HL-60/S4 (cell line): ENCODE measurements around the gene CTSE.

ENCODE experiments used
- in situ Hi-C: fragments of 300-500 bp; cut with MboI; formaldehyde crosslinking; loops from 2 replicates; pipeline ENCODE4 v1.14.3; 2022; ENCODE audit warnings: low sequenced_read_pairs

Gene CTSE

DNA sequence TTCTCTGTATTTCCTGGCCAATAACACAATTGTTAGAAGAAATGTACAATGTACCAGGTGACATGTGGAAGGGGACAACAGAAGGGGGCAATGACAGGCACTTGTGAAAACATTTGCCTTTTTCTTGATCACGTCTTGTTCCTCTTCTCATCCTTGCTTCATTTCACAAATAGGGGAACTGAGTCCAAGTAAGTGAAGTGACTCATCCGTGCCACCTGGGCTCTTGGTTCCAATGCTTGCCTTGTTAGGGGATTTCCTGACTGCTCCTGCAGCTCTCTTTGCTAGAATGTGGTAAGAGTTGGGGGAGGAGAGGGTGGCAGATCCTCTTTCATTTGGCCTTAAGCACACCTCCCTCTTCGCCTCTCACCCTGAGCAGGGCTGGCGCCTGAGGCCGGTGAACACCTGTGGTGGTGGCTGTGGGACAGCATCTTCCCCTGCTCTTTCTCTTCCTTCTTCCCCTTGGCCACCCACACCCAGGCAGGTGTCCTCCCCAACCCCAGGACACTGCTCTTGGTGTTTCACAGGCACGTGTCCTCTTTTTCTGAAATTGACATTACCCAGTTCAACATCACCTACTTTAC, 27.1 kb upstream of the CTSE start:
- in situ Hi-C loops, result no loop called here

DNA sequence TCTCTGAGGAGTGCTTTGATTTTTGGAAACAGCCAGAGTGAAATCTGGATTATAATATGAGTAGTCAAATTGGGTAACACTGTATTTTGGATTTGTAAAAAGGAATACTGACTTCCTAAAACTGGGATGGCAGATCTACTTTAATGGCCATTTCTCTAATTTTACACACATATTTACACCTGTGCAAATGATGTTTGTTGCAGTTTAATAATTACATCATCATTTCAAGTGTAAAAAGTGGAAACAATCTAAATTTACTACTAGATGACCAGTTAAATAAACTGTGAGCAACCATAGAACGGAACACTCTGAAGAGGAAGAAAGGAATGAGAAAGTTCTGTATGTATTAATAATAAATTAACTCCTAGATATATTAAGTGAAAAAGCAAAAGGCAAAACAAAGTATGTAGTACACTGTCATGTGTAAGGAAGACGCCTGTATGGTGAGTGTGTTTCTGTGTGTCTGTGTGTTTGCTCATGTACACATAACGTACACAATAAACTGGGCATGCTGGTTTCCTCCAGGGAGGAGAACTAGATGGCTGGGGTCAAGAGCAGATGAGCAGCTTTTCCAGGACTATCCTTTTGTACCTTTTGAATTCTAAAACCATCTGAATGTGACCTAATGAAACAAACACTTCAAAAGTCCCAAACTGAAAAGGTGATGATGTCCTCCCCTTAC, 26.4 kb upstream of the CTSE start:
- in situ Hi-C loops, result no loop called here

DNA sequence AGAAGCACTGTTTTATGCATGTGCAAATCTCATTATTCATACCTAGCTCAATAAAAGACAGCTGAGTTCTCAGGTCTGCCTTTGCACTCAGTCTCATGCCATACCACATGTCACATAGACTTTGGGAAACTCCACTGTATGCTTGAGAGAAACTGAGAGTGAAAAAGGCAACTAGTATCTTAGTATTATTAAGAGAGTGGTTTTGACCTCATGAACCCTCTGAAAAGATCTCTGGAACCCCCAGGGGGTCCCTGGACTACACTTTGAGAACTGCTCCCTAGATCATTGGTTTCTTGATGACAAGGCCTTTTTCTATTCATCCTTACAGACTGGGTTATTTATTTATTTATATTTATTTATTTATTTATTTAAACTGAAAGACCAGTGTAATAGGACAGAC, 25.6 kb upstream of the CTSE start:
- in situ Hi-C loops, result no loop called here

DNA sequence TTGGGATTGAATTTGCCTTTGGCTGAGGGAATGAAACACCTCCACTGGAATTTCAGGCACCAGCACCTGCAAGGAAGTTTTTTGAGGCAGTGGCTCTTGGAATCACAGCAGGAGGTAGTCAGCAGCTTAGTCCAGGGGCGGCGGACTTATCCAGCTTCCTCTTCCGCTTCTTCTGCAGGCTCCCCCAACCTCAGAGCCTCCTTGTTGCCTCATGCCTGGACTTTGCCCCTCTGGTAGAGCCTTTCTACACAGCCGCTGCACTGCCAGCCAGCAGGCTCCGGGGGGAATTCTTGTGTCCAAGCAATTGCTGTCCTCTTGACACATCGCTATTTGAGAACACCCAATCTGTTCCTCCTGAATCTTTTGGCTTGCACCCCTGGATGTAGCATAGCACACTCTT, 24.9 kb upstream of the CTSE start:
- in situ Hi-C loops, result no loop called here

DNA sequence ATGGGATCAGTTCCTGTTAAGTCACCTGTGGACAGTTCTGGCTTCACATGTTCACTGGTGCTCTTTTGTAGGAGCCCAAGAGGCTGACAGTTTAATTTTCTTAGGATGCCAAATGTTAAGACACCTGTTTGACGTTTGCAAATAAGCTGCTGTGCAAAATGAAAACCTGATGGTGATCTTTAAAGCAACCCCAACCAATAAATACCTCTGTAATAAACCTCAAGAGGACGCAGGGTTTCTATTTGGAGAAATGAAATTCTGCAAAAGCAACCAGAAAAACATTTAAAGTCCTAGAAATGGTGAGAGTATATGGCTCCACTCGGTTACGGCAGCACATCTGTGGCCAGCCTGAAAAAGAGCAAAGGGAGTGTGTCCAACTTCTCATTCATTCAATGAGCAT, 23.6 kb upstream of the CTSE start:
- in situ Hi-C loops, result no loop called here

DNA sequence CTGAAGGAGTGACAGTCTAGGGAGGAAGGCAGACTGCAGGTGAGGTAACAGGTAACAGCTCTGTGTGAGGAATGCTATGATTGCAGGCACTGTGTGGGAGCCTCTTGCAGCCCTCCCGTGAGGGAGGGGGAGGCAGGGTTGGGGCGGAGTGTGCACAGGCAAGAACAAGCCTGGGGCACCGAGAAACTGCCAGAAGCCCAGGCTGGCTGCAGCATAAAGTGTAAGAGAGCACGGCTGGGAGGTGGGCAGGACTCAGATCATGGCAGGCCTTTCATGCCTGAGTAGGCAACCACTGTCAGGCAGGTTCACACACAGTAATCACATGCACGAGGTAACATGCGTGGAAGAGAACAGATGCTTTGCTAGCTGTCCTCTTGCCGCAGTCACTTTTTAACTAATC, 17.9 kb upstream of the CTSE start:
- in situ Hi-C loops, result no loop called here

DNA sequence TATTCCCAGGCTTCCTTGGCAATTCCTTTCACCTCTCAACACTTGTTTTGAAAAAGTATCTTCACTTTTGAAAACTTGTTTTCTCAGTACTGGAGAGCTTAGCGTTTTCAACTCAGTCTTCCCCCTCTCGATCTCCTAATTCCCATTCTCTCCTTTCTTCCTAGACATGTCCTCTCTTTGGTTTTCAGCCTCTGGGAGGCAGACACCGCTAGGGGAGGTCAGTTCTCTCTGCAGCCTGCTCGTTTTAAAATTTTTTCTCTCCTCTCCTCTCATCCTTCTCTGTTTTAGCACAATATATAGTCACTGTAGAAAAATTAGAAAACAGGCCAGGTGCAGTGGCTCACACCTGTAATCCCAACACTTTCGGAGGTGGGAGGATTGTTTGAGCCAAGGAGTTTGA, 16.6 kb upstream of the CTSE start:
- in situ Hi-C loops, result no loop called here

DNA sequence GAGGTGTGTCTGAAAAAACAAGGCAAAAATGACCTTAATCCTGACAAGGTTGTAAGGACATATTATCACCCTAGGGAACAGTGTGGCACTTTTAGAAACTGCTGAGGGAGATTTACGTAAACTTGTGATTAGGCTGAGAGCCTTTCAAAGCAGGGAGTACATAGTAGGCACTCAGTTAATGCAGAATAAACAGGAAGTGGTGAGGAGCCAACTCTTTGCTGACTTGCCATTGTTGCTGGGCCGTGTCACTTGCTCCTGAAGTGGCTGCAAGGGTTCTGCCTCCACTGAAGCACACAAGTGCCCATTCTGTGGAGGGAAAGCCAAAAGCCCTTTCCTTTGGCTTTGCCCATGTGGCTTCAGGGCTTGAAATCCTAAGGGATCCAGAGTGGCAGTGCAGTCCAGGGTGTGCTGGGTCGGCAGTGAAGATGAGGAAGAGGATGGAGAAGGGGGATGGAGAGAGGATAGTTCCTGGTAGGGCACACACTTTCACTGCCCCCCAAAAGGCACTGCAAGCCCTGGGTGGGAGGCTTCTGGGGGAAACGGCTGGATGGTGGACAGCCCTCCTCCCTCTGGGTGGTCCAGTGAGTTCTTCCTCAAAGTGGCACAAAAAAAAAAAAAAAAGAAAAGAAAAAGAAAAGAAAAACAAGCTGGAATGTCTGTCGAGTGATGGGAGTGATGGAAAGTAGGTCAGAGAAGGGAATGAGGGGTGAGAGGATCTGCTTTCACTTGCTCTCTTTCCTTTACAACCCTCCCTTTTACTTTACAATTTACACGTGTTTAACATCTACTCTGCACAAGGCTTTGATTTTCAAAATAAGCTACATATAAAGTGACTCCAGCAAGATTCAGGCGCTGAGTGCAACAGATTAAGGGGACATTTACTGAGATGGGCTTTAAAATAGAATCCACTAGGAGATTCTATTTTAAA, 15.6 kb upstream of the CTSE start:
- in situ Hi-C loops, result no loop called here

DNA sequence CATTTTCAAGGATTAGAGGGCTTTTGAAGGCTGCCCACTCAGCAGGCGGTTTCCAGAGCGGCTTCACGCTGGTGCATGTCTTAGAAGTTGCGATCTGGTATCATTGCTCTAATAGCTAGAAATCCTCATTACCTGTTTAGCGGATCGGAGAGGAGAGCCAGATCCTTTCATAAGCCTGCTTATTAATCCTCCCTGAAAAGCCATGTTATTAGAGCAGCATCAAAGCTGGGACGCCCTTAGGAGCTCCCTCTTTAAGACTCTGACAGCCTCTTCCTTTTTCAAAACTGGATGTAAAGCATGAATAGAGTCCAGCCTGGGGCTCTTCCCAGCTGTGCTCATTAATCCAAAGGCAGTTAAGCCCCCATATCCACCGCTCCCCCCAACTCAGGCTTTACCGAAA, 13.9 kb upstream of the CTSE start:
- in situ Hi-C loops, result no loop called here

DNA sequence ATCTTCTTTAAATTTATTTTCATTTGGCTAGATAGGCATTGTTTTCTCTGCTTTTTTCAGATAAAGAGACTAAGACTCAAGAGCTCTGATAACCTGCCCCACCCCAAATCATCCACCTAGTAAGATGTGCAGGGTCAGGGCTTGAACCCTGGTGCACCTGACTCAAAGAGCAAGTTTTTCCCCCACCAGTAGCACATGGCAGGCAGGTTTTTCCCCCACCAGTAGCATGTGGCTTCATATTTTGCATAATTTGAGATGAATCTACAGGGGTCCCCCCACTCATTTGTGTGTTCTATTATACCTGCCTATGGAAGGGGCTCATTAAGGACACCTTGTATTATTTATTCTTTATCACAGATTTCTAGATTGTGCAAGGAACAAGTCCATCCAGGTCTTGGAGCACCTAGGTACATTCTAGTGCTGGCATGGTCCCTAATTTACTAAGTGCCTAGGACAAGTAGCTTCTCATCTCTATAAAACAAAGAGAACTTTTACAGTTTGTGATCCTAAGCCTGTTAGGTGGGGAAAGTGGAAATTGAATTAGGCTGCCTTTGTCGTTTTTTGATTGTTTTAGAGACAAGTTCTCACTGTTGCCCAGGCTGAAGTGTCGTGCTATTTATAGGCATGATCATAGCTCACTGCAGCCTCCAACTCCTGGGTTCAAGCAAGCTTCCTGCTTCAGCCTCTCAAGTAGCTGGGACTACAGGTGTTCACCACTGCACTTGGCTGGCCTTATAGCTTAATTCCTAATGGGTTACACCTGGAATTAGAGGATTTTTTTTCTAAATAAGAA, 13.2 kb upstream of the CTSE start:
- in situ Hi-C loops, result no loop called here

DNA sequence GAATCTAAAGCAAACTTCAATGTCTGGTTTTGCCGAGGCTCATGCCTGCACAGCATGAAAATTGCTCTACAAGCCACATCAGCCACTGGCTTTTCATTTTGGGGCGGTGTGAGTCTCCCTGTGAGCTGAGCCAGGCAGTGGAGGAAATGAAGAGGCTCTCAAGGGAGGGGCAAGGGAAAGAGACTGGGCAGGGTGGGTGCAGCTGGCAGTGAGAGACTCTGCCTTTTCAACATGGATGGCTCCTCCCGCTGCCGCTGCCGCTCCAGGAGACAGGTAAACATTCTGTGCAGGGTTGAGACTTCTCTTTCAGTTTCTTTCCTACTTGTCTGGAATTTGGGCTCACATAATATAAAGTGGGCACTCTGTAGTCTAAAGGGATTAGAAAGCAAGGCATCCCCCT, 11.3 kb upstream of the CTSE start:
- in situ Hi-C loops, result no loop called here

DNA sequence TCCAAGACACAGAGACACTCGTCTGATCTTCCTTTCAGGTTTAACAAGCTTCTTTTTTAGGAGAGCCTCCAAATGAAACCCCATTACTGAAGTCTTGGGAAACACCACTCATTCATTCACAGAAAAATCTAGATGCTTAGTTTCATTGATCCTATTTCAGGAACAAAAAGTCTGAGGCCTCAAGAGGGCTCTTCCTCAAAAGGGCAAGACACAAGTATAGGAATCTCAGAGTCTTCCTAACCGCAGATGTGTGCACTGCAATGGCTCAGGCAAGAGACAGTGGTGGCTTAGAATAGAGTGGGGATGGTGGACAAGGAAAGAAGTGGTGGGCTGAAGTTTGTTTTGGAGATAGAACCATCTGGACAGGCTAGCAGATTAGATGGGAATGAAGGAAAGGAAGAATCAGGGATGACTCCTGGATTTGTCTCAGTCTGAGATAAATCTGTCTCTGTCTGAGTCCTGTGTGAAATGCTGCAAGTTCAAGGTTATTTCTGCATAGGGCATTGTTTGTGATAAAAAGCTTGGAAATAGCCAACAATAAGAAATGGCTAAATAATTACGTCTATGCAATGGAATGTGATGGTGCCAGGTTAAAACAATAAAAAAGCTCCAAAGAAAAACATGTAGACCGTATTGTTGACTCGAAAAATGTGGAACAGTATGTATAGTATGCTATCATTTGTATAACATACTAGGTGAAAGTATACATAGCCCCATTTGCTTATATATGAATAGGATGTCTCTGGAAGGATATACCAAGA, 8.9 kb upstream of the CTSE start:
- in situ Hi-C loops, result no loop called here

DNA sequence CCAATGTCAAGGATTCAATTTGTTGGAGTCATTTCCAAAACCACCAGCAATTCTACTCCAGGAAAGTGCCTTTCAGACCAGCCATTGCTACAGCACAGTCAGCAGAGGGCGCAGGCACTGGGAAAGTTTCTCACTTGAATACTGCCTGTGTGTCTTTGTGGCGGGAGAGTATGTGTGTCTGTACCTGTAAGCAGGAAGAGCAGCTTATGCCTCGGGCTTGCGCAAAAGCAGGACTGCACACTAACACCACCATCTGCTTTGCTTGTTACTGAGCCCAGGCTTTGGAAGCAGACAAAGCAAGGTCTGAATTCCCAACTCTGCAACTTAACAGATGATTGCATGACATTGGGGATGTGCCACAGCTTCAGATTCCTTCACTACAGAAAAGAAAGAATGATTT, 7.0 kb upstream of the CTSE start:
- in situ Hi-C loops, result no loop called here

DNA sequence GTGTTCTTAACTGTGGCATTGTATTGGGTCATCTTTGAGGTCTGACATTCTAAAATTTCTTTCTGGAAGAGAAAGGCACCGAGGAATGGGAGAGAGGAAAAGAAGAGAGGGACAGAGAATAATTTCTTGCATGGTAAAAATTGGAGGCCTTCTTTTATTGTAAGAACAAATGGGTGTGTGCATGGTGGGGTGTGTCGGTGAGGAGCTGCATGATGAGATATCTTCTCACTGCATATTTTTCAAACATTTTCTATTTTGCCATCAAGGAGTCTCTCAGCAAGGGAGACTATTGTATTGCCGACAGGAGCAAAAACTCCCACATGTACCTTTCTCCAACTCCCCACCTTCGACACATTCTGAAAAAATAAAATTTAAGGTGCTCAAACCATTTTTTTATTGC, 6.5 kb upstream of the CTSE start:
- in situ Hi-C loops, result no loop called here

DNA sequence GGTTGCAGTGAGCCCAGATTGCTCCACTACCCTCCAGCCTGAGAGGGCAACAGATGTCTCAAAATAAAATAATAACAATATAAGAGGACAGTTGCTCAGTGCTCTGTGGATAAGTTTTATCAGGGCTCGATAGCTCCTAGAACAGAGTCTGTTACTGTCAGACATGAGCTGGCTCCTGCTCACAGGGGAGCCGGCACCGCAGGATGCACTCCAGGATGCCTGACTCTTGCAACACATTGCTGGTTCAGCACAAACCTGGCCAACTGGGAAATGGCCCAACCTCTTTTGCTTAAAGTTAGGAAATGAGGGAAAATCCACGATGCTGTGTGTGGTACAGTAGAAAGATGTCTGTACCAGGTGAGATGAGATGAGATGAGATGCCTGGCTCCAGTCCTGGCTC, 5.8 kb upstream of the CTSE start:
- in situ Hi-C loops, result loop anchor here (5.0 kb wide), 1 partner anchor 73 kb away; no protein-coding TSS in a partner anchor

DNA sequence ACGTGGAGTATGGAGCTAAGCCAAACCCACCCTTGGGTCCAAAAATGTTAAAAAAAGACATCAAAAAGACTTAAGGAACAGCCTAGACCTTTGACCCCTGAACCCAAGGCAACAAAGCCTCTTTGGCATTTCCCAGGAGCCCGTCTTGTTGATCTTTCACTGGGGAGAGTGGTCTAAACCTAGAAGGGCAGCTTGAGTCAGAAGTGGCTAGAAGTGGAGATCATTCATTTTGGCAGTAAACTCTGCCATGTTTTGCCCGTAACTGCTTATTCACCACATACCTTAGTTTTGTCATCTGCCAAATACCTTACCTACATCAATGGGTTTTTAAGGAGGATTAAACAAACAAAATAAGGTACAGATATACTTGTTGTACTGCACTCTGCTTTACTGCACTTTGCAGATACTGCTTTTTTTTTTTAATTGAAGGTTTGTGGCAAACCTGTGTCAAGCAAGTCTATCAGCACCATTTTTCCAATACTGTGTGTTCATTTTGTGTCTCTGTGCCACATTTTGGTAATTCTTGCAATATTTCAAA, 1.7 kb upstream of the CTSE start:
- in situ Hi-C loops, result loop anchor here (5.0 kb wide), 1 partner anchor 77 kb away; no protein-coding TSS in a partner anchor

DNA sequence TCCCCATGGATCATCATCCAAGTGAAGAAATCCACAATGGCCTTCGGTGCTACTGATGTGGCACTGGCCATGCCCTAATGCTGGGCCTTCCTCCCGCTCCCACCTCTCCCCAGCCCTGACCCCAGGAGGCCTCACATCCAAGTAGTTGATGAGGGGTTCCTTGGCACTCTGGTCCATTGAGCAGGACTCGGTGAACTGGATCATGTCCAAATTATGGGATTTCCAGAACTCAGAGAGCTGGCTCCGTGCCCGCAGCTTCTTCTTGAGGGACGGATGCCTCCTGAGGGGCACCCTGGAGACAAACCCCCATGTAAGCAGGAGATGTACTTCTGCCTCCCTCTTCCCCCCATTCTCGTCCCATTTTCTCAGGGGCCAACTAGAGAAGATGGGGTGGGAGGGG, 929 bp downstream of the CTSE start:
- in situ Hi-C loops, result no loop called here

DNA sequence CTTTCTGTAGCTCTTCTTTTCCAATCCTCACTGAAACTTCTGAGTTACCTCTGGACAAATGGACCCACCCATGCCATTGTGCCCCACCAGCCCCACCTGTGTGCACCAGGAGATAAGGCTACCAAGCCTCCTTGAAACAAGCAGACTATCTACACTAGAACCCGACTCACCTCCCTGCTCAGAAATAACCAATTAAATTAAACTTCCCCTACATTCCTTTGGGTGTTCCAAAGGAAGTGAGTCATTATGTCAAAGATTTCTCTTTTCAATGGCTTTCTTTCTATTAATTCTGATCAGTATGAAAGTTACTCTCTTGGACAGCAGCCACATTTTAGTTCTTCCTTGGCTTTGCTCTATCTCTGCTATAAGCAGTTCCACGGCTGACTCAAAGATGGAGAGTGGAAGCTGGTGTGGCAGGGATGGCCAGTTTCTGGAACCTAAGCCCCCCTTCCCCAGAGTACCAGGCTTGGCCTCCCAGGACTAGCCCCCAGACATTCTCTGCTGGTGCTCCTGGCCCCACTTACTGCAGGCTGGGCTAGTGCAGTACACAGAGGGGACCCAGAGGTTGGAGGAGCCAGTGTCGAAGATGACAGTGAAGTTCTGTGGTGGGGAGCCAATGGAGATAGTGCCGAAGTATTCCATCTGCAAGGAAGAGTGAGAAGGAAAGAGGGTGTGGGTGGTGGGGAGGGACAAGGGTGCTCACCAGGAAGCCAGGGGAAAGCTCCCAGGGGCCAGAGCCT, 1.9 kb downstream of the CTSE start:
- in situ Hi-C loops, result no loop called here

DNA sequence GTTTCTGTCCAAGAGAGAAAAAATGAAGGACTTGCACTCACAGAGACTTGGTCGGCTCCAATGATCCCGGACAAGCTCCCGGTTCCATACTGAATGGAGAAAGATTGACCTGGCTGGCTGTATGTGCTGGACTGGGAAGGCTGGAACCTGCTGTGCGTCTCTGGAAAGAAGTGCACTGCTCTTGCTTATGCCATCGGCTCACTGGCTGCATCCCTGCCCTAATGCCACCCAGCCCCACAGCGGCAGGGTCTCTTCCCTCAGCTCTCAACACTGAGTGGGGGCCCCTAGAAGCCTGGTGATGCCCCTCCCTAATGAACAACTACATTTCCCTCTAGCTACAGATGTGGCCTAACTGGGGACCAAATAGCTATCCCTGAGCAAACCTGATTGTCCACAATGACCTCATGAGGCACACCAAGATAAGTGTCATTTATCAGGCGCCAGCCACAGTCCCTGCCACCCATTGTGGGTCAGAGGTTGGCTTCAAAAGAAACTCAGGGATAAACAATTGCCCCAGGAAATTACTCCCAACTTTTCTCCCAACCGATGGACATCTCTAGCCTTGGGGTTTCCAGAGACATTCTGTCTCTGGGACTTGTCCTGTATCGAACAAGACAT, 2.6 kb downstream of the CTSE start:
- in situ Hi-C loops, result no loop called here
